Measurements from ENCODE around the gene CELF2. TPM values are rescaled to one million over a fixed set of nuclear protein-coding genes. Genes with fewer than 3 reads are reported as not detected.
"Not testable (repeated sequence)": the region's sequence is repeated elsewhere in the genome, so short reads cannot be mapped to it uniquely, and the experiment has no call there.

Gene CELF2
- total and polyA plus RNA-seq, 2 of the 4 experiments (the other 2 are of a cell fraction): 3.5 to 6.6 TPM

- TF ChIP-seq ELK1 (IDR thresholded peaks at IDR 0.05; ENCODE audit: borderline replicate concordance, low read depth, low read length) (no peak), CEBPB (IDR thresholded peaks at IDR 0.05; ENCODE audit: low read depth, low read length) (no peak), RFX5 (IDR thresholded peaks at IDR 0.05; ENCODE audit: low read depth, low read length) (no peak), CHD1 (IDR thresholded peaks at IDR 0.05; ENCODE audit: low read depth, low read length) (no peak)
- no peak for DNase-seq
- in situ Hi-C loops (cut with MboI; ENCODE audit: low sequenced_read_pairs): no loop called here
Measured at GRCh38 chr10:10996966-10997620, 20.6 kb upstream of the CELF2 start.

GRCh38 chr10:10999501-10999900, 18.2 kb upstream of the CELF2 start:
- POLR2A ChIA-PET (ENCODE audit: unreplicated experiment); dilution Hi-C loops (cut with HindIII; ENCODE audit: low sequenced_read_pairs, unreplicated experiment); BruUV-seq (replicated peaks): not testable (repeated sequence)

More at GRCh38 chr10:10996966-10997620, 20.6 kb upstream of the CELF2 start:
- H3K4ac ChIP-seq (ENCODE audit: low read depth, low read length): no peak overlapping the region
- H3K36me3 ChIP-seq (ENCODE audit: control insufficient read depth, insufficient read depth, low read length): no peaks in the 10 kb centered on the region
- dilution Hi-C loops (cut with HindIII; ENCODE audit: low sequenced_read_pairs, unreplicated experiment): no loop called here
- ChIA-PET POLR2A (ENCODE audit: unreplicated experiment) (no interaction called here), CTCF (no interaction called here)
- no peak overlapping the region for H2BK15ac ChIP-seq (ENCODE audit: low read depth, low read length)
- H3K56ac ChIP-seq (ENCODE audit: extremely low read depth, insufficient read depth, low read length): no peak overlapping the region
- H3K18ac ChIP-seq (ENCODE audit: low read depth, low read length): no peak overlapping the region
- no peak overlapping the region for H2AFZ ChIP-seq (replicated peaks; ENCODE audit: low read length, poor library complexity)
- H2BK120ac ChIP-seq (ENCODE audit: low read depth, low read length): no peak overlapping the region
- H3K4me2 ChIP-seq (ENCODE audit: low read depth, low read length): no peak overlapping the region
- H4K8ac ChIP-seq (ENCODE audit: low read depth in 2 of 2, low read length in 2 of 2): no peak overlapping the region
- H3K27ac ChIP-seq (ENCODE audit: insufficient read depth, low read length): no peak overlapping the region
- H2BK20ac ChIP-seq (ENCODE audit: low read depth, low read length): no peak overlapping the region
- intact Hi-C loops (cut with micrococcal nuclease): no loop called here
- no peaks in the 10 kb centered on the region for H3K4me1 ChIP-seq (ENCODE audit: control insufficient read depth, insufficient read depth, low read length)
- no peaks in the 10 kb centered on the region for H3K9me1 ChIP-seq (ENCODE audit: insufficient read depth, low read length)
- no peak for ATAC-seq (ENCODE audit: low read depth)
- H2BK5ac ChIP-seq (ENCODE audit: low read depth, low read length, poor library complexity, severe bottlenecking): no peak overlapping the region
- H3K79me1 ChIP-seq (ENCODE audit: low read depth in 1 of 2, low read length in 2 of 2): no peaks in the 10 kb centered on the region
- no peak overlapping the region for H3K4me3 ChIP-seq (ENCODE audit: insufficient read depth, low read depth, low read length)
- no peaks in the 10 kb centered on the region for H4K20me1 ChIP-seq (ENCODE audit: insufficient read depth, low read length)
- no peak overlapping the region for H3K14ac ChIP-seq (replicated peaks; ENCODE audit: low read depth, low read length)
- no peak overlapping the region for H3K23ac ChIP-seq (ENCODE audit: low read depth, low read length)
- H3K9ac ChIP-seq (ENCODE audit: low read depth, low read length): no peak overlapping the region
- no peak overlapping the region for H4K91ac ChIP-seq (ENCODE audit: insufficient read depth, low read depth, low read length)
- H2AK9ac ChIP-seq (replicated peaks; ENCODE audit: low read depth, low read length, poor library complexity): no peak overlapping the region
- H3K9me3 ChIP-seq (ENCODE audit: control insufficient read depth, insufficient read depth, low read length): 0 out of 2 replicates have a peak, but pooled peaks cover 2% of the 10 kb centered on the region
- no TSS peak for BruUV-seq (replicated peaks)
- WGBS, 2 experiments (ENCODE audit: extremely low coverage in 2 of 2, insufficient read length in 1 of 2): 80% methylated on average over 1 of the region's 7 CpGs; no CpG with 5 or more reads in 1 of the 2 experiments
- H3K27me3 ChIP-seq (ENCODE audit: control insufficient read depth, insufficient read depth, low read length): no peaks in the 10 kb centered on the region
- H4K5ac ChIP-seq (ENCODE audit: low read depth, low read length): no peak overlapping the region
- H2AK5ac ChIP-seq (ENCODE audit: low read depth, low read length): no peak overlapping the region

More at GRCh38 chr10:10999501-10999900, 18.2 kb upstream of the CELF2 start:
- H3K23ac ChIP-seq (ENCODE audit: low read depth, low read length); intact Hi-C loops (cut with micrococcal nuclease); DNase-seq; H4K20me1 ChIP-seq (ENCODE audit: insufficient read depth, low read length); CTCF ChIA-PET; H4K8ac ChIP-seq (ENCODE audit: low read depth in 2 of 2, low read length in 2 of 2); ATAC-seq (ENCODE audit: low read depth); H4K5ac ChIP-seq (ENCODE audit: low read depth, low read length); in situ Hi-C loops (cut with MboI; ENCODE audit: low sequenced_read_pairs); H2BK5ac ChIP-seq (ENCODE audit: low read depth, low read length, poor library complexity, severe bottlenecking); H3K79me1 ChIP-seq (ENCODE audit: low read depth in 1 of 2, low read length in 2 of 2); H3K9ac ChIP-seq (ENCODE audit: low read depth, low read length); H2AK9ac ChIP-seq (replicated peaks; ENCODE audit: low read depth, low read length, poor library complexity); H3K27ac ChIP-seq (ENCODE audit: insufficient read depth, low read length); H3K36me3 ChIP-seq (ENCODE audit: control insufficient read depth, insufficient read depth, low read length); H3K4me2 ChIP-seq (ENCODE audit: low read depth, low read length); H3K27me3 ChIP-seq (ENCODE audit: control insufficient read depth, insufficient read depth, low read length); H3K9me3 ChIP-seq (ENCODE audit: control insufficient read depth, insufficient read depth, low read length); H2AK5ac ChIP-seq (ENCODE audit: low read depth, low read length); H2BK120ac ChIP-seq (ENCODE audit: low read depth, low read length); H3K4me3 ChIP-seq (ENCODE audit: insufficient read depth, low read depth, low read length); H2AFZ ChIP-seq (replicated peaks; ENCODE audit: low read length, poor library complexity); H3K56ac ChIP-seq (ENCODE audit: extremely low read depth, insufficient read depth, low read length); H3K9me1 ChIP-seq (ENCODE audit: insufficient read depth, low read length); H4K91ac ChIP-seq (ENCODE audit: insufficient read depth, low read depth, low read length); H2BK20ac ChIP-seq (ENCODE audit: low read depth, low read length); H3K4ac ChIP-seq (ENCODE audit: low read depth, low read length); H3K4me1 ChIP-seq (ENCODE audit: control insufficient read depth, insufficient read depth, low read length); H3K18ac ChIP-seq (ENCODE audit: low read depth, low read length); H2BK15ac ChIP-seq (ENCODE audit: low read depth, low read length); H3K14ac ChIP-seq (replicated peaks; ENCODE audit: low read depth, low read length): not testable (repeated sequence)
- no CpG with 5 or more reads among the region's 4 CpGs for WGBS, 2 experiments (ENCODE audit: extremely low coverage in 2 of 2, insufficient read length in 1 of 2)
